Stimulated activated CD8-positive, alpha-beta memory T cell treated with anti-CD3 and anti-CD28 coated beads, Interleukin-15, amount 100 ng/mL, for 48 hours (primary cell): Measurements from ENCODE around the gene VWA8.
"Not testable (repeated sequence)": the region's sequence is repeated elsewhere in the genome, so short reads cannot be mapped to it uniquely, and the experiment has no call there.

Experiments
- DNase-seq, 2 donors: peaks; one replicate each; pipeline ENCODE4 v3.0.0-alpha.2; 2020; ENCODE audit warnings: low read depth in 2 of 2

The VWA8 gene

DNA sequence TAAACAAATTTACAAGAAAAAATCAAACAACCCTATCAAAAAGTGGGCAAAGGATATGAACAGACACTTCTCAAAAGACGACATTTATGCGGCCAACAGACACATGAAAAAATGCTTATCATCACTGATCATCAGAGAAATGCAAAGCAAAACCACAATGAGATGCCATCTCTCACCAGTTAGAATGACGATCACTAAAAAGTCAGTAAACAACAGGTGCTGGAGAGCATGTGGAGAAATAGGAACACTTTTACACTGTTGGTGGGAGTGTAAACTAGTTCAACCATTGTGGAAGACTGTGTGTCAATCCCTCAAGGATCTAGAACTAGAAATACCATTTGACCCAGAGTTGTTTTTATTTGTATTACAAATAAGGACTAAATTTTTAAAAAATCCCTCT lies 215.4 kb downstream of the VWA8 start:
- DNase-seq, result not testable (repeated sequence)

GRCh38 chr13:41742917-41743552 lies 217.9 kb downstream of the VWA8 start:
- no peak for DNase-seq

DNA sequence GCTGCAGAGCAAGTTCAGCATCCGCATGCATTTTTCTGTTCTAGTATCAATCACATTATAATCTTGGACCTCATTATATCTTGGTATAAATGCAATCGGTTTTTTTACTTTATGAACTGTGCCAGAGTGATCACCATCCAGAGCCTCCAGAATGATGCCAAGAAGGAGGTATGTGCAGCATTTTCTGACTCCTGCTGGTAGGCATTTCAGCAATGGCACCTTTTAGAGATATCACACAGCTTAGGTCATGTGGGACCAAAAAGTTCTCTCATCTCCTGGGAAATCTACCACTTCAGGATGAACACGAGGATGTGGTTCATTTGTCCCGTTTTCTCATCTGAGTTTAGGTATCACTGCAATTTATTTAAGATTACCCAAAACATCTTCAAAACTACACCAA lies 220.4 kb downstream of the VWA8 start:
- no peak for DNase-seq

DNA sequence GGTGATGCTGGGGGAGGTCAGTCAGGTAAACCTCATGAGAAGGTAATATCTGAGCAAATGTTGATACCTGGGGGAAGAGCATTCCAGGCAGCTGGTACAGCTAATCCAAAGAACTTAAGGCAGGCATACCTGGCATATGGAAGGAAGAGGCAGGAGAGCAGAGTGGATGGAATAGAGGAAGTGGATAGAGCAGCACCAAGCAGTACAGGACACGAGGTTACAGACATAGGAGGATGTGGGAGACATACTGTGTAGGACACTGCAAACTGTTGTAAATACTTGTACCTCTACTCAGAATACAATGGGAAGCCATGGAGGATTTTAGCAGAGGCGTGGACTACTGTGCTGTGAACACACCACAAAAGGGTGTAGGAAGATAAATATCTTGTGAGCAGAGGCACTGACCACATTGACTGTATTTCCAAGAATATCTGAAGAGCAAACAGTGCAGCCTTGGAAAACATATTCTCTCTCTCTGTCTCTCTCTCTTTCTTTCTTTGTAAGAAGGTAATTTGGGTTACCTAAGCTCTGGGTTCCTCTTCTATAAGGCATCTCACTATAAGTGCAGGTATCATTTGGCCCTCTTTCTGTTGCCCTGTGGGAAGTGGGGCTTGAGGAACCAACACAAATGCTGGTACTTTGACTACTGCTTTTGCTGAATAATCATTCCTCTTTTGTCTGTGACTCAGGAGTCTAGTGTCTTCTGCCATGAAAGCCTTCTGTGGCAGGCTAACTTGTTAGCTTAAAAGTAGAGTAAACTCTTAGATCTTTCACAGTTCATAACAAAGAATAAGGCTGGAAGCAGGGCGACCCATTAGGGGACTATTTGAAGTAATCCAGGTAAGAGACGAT lies 238.0 kb downstream of the VWA8 start:
- DNase-seq, result no peak

GRCh38 chr13:41720839-41721561 lies 239.9 kb downstream of the VWA8 start:
- DNase-seq, result no peak

DNA sequence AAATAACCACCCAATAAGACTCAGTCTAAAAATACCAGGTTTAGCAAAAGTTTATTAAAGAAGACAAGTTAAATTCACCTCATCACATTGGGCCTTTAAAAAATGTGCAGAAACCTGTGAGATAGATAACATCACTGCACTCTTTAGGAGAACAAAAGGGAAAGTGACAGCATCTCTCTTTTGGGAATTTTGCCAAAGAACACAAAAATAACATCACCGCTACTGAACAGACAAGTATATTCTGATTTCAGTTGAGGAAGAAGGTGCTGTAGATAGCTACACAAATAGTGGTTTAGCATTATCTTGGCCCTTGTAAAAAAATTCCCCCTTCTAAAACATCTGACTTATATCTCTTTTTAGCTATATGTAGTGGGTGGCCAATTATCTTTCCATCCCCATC lies 244.7 kb downstream of the VWA8 start:
- DNase-seq, result no peak

DNA sequence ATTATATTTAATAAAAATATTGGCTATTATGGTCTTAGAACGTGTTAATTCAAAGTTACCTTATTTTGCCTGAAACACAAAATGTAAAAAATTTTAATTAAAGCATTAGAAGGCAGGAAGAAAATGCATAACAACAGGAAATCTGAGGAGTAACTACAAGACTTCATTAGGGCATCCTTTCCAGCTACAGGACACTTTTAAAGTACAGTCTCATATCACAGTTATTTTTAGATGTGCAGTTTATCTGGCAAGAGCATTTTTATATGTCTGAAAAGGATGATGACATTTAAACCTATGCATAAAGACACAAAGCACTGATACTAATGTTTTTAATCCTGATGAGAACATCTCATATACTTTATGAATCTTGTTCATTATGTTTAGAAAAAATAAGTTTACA lies 247.5 kb downstream of the VWA8 start:
- DNase-seq, result no peak

DNA sequence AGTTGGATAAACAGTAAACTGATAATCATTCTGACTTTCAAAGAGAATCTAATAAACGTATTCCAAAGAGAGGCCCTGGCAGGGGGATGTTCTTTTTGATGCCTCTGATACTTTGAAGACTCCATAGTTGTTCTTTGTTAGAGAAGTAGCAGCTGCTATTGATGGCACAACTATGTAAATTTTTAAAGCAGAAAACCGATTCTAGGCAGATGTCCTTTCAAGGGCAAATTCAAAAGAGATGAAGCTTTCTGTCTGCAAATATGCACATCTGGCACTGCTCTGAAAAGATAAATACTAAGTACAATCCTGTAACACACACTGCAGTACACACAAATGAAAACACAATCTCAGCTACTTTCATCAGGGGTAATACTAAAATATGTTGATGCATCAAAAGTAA lies 250.1 kb downstream of the VWA8 start:
- no peak for DNase-seq

- no peak for DNase-seq
Measured at GRCh38 chr13:41709511-41709910, 251.4 kb downstream of the VWA8 start.

- DNase-seq, result no peak
Measured at GRCh38 chr13:41708713-41709112, 252.2 kb downstream of the VWA8 start.

GRCh38 chr13:41707194-41707821 lies 253.6 kb downstream of the VWA8 start:
- DNase-seq, result no peak

DNA sequence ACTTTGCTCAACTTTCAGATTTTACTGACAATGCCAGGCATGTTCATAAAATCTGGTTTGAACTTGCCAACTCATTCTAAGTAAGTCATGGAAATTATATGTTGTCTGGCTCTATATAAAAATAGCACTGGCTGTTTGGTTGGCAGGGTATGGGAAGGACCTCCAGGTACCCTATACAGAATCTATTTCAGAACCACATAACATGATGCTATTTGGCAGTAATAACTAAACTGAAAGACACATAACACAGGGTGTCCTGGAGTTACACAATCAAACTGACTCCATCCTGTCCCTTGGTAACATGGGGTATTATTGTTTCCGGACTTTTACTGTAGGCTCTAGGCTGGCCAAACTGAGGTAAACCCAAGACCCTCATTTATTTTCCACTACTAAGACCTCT lies 254.8 kb downstream of the VWA8 start:
- DNase-seq, result no peak

- no peak for DNase-seq
Measured at GRCh38 chr13:41702540-41702939, 258.4 kb downstream of the VWA8 start.

DNA sequence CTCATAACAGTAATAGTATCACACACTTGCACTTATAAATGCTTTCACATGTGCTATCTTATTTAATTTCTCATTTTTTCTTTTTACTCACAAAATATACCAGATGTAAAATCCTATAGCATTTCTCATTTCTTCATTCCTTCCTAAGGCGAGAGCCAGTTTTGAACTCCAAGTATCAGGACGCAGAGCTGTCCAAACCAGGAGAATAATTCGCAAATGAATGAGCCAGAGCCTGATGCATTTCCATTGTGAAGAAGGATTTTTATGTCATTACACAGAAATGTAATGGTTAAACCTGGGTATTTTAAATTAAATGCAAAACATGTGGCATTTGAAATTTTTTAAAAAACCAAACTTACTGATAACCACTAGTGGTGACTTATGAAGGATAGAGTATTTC lies 259.2 kb downstream of the VWA8 start:
- DNase-seq, result no peak

DNA sequence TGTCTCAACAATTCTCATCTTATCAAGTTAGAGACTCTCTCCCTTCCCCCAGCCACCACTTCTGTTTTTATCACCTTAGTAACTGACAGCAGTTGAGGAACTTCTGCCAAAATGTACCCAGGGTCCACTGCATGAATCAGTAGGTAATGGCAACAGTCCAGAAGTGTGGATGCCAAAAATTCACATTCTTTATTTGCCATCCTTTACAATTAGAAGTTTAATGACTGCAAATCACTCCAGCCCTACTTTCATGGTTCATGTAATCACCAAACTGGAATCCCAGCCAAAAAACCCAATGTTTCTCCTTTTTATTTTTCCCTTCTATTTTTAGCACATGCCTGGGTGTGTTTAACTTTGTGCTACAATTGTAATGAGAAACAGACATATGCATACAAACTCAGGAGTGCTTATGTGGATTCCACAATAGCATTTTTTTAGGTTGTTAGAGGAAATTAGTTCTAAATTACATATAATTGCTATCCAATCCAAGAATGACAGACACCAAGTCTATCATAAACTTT lies 260.1 kb downstream of the VWA8 start:
- DNase-seq, result no peak

DNA sequence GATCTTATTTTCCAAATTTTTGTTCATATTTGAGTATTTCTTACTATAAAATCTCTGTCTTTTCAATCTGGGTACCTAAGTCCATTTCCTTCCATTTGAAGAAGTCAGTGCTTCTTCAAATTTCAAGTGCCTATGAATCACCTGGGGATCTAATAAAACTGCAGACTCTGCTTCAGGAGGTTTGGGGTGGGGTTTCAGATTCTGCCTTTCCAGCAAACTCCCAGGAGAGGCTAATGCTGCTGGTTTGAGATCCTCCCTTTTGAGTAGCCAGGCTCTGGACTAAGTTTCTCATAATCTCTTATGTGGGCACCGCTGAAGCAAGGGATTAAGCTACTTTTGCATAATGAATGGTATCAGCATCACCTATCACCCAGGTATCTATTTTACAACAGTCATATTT lies 261.1 kb downstream of the VWA8 start:
- no peak for DNase-seq

DNA sequence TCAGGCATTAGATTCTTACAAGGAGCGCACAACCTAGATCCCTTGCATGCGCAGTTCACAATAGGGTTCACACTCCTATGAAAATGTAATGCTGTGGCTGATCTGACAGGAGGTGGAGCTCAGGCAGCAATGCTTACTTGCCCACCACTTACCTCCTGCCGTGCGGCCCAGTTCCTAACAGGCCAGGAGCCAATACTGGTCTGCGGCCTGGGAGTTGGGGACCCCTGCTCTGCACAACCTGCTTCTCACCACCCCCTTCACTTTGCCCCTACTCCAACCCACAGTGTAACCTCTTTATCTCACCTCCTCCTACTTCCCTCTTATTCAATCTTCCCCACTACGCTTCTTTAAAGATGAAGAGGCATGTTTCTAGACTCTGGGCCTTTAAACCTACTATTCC lies 263.3 kb downstream of the VWA8 start:
- DNase-seq, result no peak

- DNase-seq, result no peak
Measured at GRCh38 chr13:41696163-41697003, 264.5 kb downstream of the VWA8 start.

DNA sequence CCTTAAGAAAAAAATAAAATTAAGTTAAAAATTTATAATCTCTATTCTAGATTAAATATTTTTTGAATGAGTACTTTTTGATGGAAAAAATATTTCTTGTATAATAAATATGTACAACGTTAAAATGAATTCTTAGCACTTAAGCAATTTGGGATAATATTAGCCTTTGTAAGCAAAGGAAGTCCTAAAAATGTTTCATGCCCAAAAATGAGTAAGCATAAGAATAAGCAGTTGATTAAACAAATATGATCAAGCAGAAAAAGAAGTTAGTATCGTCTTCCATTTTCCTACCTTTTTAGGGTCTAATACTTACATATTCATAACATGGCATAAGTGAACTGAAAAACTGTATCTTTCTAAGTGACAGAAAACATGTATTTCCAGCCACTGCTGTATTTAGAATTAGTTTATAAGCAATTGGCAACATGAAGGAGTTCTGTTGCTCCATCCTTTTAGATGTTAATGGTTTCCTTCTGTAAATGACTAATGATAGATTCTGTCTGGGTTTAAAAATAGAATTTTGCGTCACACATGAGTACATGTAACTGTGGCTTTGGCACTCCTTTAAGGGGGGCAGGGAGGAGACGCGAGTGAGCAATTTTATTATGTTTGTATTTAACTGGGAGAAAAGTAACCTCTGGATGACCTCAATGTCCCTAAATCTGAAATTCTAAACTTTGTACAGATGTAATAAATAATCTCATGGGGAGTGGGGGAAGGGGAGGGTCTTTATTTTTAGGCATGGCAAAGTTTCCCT lies 266.2 kb downstream of the VWA8 start:
- DNase-seq, result no peak

DNA sequence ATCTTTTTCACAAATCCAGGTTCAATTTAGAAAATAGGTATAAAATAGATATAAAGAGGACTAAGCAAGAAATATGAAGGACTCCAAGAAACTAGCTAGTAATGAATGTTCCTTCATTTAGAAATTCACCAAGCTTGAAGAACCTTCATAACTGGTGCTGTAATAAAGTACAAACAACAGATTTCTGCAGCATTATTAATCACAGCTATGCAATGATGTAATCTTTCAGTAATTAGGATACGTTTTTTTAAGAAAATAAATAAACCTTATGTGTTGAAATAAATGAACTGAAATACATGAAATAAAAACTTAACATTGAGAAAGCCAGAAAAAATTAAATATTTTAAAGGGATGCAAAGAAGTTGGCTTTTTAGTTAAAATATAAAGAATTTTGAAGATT lies 267.5 kb downstream of the VWA8 start:
- DNase-seq, result no peak
